ENCODE data around the gene HTRA3. TPM values are rescaled to one million over a fixed set of nuclear protein-coding genes. Genes with fewer than 3 reads are reported as not detected.
A peak's percentile ranks its signal among the peaks of the same experiment; 100 is the strongest.

HTRA3 gene
- total and polyA plus RNA-seq, 2 of the 8 experiments (the other 6 are each of a cell fraction or from before 2014, with no cell fraction given): 3.2 to 5.8 TPM

DNA sequence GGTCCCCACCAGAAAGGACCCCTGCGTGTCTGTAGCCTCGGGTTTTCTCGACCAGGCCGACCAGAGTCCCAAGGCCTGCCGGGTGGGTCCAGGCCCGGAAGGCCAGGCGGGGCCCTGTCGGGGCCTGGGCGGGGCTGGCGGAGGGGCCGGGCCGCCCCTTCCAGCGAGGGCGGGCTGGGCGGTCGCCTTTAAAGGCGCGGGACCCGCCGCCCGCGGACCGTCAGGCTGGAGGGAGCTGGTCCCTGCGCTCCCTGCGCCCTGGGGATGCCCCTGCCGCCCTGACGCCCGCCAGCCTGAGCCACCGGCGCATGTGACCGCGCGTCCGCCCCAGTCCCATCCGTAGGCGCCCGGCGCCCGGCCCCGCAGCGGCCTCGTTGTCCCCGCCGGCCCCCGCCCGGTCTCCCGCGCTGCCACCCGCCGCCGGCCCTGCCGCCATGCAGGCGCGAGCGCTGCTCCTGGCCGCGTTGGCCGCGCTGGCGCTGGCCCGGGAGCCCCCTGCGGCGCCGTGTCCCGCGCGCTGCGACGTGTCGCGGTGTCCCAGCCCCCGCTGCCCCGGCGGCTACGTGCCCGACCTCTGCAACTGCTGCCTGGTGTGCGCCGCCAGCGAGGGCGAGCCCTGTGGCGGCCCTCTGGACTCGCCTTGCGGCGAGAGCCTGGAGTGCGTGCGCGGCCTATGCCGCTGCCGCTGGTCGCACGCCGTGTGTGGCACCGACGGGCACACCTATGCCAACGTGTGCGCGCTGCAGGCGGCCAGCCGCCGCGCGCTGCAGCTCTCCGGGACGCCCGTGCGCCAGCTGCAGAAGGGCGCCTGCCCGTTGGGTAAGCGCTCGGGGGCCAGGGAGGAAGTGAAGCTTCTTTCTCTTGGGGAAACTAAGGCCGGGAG is at the start of gene HTRA3 (continued):
- TF ChIP-seq NRF1 (IDR thresholded peaks at IDR 0.05; ENCODE audit: low read depth, low read length) (no peak), JUND (IDR thresholded peaks at IDR 0.05; ENCODE audit: low read length) (no peak), RXRA (IDR thresholded peaks at IDR 0.05; ENCODE audit: insufficient read depth, low read depth, low read length) (no peak), POLR2AphosphoS5 (IDR thresholded peaks at IDR 0.05; ENCODE audit: low read depth, low read length) (peak; percentile 55; the same call in 1 of the 2 replicates)
- TF ChIP-seq, protein P1, sequence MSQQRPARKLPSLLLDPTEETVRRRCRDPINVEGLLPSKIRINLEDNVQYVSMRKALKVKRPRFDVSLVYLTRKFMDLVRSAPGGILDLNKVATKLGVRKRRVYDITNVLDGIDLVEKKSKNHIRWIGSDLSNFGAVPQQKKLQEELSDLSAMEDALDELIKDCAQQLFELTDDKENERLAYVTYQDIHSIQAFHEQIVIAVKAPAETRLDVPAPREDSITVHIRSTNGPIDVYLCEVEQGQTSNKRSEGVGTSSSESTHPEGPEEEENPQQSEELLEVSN (IDR thresholded peaks at IDR 0.05): no peak; the same call in 1 of the 2 replicates

Data from H1 (cell line).